Measurements from ENCODE around the gene GJD4.

DNA sequence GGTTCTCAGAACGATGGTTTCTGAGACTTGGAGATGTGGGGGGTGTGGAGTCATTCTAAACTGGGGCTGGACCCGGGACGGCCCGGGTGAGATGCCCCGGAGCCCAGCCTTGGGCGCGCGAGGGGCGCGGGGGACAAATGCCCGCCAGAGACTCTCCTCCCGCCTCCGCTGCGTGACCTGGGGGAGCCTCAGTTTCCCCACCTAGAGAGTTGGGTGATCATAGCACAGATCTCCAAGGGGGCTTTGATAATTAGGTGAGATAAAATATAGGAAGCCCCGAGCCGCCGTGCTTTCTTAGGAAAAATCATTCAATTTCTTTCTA lies 37.6 kb downstream of the GJD4 start:
- TF ChIP-seq JUN (IDR thresholded peaks at IDR 0.05; ENCODE audit: borderline replicate concordance, insufficient read depth, insufficient read length, low read depth), result no peak
- TF ChIP-seq, protein P1, sequence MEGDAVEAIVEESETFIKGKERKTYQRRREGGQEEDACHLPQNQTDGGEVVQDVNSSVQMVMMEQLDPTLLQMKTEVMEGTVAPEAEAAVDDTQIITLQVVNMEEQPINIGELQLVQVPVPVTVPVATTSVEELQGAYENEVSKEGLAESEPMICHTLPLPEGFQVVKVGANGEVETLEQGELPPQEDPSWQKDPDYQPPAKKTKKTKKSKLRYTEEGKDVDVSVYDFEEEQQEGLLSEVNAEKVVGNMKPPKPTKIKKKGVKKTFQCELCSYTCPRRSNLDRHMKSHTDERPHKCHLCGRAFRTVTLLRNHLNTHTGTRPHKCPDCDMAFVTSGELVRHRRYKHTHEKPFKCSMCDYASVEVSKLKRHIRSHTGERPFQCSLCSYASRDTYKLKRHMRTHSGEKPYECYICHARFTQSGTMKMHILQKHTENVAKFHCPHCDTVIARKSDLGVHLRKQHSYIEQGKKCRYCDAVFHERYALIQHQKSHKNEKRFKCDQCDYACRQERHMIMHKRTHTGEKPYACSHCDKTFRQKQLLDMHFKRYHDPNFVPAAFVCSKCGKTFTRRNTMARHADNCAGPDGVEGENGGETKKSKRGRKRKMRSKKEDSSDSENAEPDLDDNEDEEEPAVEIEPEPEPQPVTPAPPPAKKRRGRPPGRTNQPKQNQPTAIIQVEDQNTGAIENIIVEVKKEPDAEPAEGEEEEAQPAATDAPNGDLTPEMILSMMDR (IDR thresholded peaks at IDR 0.05; ENCODE audit: extremely low read depth in 1 of 2, insufficient read depth in 1 of 2, low read depth in 1 of 2, low read length in 2 of 2), result no peak
- no peak for TF ChIP-seq POLR2A (IDR thresholded peaks at IDR 0.05; ENCODE audit: low read depth, low read length)
- TF ChIP-seq POLR2AphosphoS5 (IDR thresholded peaks at IDR 0.05; ENCODE audit: insufficient read depth, low read depth, low read length), result no peak
- TF ChIP-seq, protein P2, sequence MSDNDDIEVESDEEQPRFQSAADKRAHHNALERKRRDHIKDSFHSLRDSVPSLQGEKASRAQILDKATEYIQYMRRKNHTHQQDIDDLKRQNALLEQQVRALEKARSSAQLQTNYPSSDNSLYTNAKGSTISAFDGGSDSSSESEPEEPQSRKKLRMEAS (IDR thresholded peaks at IDR 0.05; ENCODE audit: insufficient read depth, insufficient read length), result no peak
